GM18861 (cell line): ENCODE measurements around the gene RGS3.

Source experiments
- ATAC-seq: cut with Tn5 transposase; IDR thresholded peaks from one replicate; pipeline ENCODE4 v1.9.1; 2021; ENCODE audit not compliant: unreplicated experiment

The RGS3 gene

DNA sequence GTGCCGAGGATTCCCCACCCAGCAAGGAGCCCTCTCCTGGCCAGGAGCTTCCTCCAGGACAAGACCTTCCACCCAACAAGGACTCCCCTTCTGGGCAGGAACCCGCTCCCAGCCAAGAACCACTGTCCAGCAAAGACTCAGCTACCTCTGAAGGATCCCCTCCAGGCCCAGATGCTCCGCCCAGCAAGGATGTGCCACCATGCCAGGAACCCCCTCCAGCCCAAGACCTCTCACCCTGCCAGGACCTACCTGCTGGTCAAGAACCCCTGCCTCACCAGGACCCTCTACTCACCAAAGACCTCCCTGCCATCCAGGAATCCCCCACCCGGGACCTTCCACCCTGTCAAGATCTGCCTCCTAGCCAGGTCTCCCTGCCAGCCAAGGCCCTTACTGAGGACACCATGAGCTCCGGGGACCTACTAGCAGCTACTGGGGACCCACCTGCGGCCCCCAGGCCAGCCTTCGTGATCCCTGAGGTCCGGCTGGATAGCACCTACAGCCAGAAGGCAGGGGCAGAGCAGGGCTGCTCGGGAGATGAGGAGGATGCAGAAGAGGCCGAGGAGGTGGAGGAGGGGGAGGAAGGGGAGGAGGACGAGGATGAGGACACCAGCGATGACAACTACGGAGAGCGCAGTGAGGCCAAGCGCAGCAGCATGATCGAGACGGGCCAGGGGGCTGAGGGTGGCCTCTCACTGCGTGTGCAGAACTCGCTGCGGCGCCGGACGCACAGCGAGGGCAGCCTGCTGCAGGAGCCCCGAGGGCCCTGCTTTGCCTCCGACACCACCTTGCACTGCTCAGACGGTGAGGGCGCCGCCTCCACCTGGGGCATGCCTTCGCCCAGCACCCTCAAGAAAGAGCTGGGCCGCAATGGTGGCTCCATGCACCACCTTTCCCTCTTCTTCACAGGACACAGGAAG is 120.2 kb downstream of the RGS3 start:
- ATAC-seq, result no peak

DNA sequence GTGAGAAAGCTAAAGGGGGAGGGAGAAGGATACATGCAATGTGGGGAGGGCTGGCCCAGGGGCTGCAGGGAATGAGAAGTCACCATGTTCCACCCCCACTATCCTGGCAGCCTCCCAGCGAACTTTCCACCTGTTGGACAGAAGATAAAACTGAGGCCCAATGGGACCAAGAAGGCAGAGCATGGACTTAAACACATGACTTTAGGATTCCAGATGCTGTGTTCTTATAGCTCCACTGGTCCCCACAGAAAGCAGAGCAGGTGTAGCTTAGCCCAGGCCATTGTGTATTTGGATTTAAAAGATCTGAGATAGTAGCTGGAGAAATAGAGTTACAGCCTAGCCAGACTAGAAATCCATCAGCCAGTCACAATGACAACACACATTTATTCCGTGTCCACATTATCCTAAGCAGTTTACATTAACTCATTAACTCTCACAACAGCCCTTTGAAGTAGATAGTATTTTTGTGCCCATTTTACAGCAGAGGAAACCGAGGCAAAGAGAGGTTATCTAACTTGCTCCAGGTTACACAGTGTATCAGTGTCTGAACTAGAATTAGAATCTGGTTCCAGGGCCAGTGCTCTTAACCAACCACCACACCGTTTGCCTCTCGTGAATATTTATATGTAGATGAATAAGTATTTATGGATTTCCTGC is 121.0 kb downstream of the RGS3 start:
- ATAC-seq, result no peak

DNA sequence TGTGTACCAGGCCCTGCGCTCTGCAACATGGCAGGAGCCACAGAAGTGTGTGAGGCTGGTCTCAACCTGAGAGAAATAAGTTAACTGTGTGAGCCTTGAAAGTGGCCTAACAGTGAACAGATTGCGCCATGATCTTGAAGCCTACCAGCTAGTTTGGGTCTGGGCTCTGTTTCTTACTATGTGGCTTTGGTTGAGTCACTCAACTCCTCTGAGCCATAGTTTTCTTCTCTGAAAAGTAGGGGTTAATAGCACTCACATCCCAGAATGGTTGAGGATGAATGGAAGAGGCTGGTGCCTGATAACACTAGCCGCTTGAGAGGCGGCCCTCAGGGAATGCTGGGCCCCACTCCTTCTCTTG is 121.5 kb downstream of the RGS3 start:
- no peak for ATAC-seq

DNA sequence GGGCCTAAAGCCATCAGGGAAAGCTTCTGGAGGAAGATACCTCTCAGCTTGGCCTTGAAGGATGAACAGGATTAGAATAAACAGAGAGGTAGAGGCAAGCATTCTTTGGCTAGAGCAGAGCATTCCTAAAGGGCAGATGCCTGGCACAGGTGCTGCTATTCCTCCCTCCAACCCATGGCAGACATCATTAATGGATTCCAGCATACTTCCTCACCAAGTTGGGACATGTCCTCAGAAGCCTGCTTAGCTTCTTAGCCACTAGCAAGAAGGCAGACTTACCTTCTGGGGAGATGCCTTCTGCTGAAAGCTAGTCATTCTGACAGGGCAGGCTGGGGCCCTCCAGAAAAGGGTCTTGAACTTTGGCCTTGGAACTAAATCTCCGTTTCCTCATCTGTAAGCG is 122.0 kb downstream of the RGS3 start:
- ATAC-seq, result no peak

DNA sequence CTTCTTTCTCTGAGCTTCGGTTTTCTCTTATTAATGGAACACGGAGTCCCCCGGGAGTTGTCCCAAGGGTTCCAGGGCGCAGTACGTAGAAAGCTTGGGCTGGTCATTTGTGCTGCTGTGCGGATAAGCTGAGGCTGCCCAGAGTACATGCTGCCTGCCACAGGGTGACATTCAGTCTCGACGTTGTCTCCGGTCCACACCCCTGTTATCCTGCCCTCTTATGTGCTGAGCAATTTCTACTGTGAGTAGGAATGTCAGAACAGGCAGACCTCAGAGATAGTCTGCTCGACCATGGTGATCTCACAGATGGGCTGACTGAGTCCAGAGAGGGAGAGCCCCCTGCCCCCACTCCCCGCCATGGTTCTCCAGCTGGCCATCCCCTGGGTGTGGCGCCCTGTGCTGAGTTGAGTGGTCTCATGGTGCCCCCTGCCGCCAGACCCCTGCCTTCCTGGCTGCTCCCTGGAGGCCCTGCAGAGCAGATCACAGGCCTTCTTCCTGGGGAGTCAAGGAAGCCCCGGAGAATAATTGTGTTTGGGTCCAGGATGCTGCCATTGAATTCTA is 124.0 kb downstream of the RGS3 start:
- no peak for ATAC-seq

DNA sequence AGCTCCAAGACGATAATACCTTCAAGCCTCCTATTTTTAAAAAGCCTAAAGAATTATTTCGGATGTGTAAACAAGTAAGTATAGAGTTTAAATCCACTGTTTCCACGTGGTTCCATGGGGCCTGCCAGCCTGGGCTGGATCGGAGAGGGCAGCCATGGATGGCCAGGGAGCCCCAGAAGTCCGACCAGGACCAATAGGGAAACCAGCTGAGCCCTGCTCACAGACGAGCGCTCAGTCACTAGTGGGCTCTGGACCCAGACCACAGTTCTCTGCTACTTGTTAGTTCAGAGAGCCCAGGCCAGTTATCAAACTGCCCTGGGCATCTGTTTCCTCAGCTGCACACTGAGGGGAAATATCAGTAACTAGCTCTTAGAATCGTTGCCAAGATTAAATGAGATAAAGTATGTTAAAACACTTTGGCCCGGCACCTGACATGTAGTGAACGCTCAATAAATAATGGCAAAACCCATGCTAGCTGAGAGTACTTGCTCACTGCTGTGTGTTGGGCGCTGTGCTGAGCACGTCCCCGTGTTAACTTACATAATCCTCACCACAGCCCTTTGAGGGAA is 124.8 kb downstream of the RGS3 start:
- no peak for ATAC-seq

DNA sequence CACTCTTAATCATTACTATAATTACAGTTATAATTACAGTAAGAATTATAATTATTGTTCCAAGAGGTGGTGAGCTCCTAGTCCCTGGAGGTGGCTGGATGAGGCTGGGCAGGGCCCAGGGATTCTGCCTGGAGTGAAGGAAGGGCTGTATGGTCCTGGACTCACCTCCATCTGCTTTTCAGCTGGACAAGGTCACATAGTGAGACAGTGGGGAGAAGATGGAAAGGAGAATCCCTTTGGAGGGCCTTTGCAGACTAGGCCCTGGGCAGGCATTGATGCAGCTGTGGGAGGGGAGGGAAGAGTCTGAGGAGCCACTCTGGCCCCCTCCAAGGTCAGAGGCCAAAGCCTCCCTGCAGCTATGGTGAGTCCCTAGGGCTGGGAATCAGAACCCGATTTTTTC is 125.4 kb downstream of the RGS3 start:
- ATAC-seq, result no peak

DNA sequence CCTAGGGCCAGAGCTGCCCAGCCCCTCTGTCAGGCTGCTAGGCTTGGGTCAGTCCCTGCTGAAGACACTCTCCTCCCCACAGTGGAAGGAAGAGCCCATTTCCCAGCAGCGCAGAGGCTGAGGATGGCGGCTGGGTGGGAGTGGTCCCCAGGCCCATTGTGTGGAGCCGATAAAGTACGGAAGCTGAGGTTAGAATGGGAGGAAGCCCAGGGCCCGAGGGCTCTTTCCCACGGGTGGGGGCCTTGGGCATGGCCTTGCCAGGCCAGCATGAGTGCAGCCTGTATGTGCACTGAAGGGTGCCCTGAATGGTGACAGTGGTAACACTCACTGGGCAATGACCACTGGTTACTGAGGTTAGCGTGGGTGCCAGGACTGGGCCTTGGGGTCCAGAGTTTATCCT is 125.9 kb downstream of the RGS3 start:
- no peak for ATAC-seq

DNA sequence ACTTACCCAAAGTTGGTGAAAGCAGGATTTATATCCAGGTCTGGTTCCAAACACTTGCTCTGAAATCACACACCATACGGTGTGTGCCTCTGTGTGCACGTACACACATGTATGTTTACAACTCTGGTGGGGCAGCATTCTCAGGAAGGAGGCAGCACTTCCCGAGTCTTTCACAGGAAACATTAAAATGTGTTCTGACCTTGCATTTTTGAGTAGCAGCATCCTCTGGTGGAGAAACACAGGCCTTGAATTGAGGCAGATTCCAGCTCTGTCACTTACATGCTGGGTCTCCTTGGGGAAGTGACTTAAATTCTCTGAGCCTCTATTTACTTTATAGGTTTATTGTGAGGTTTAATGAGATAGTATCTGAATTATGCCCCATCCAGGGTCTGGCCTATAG is 126.4 kb downstream of the RGS3 start:
- ATAC-seq, result no peak

DNA sequence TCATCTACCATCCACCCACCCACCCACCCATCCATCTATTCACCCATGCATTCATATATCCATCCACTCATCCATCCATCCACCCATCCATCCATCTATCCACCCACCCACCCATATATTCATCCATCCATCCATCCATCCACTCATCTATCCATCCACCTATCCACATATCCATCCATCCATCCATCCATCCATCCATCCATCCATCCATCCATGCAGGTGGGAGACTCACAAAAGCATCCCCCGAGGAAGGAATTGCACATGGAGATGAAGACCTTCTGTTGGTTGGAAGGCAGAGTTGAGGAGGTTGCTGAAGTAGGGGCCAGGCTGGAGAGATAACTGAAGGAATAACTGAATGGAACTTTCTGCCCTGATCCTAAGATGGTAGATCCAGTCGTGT is 126.9 kb downstream of the RGS3 start:
- no peak for ATAC-seq

DNA sequence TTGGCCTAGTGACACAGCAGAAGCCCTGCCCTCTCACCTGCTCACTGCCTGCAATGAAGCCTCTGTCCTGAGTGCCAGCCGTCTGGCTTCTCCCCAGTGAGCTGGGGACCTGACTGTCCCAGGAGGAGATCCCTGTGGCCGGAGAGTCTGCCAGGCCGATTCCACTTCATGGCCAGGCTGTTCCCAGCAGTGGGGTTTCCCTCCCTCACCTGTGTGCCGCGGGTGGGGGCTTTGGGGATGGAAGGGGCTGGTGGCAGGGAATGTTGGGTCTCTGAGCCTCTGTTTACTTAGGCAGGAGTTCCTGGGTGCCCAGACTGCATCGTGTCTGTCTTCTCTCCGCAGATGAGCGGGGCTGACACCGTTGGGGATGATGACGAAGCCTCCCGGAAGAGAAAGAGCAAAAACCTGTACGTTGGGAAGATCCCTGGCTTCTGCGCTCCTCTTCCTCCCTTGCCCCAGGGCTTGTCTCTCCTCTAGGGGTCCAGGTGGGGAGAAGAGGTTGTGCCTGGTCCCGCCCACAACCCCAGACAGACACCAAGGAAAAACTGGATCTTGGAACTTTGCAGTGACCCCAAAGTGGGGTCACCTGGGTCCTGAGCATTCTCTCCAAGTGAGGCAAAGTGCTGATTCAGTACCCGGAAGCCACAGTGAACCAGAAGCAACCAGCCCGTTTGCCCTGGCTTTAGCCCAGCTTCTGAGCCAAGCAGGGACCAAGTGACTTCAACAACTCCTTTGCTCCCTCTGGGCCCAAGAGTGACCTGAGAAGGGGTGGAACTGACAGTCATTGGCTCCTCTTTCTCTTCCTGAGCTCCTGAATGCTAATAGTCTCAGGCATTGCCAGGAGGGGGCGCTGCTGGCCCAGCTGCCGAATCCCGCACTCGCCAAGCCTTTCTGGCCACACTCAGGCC is 127.7 kb downstream of the RGS3 start:
- peak; percentile 47 for ATAC-seq

DNA sequence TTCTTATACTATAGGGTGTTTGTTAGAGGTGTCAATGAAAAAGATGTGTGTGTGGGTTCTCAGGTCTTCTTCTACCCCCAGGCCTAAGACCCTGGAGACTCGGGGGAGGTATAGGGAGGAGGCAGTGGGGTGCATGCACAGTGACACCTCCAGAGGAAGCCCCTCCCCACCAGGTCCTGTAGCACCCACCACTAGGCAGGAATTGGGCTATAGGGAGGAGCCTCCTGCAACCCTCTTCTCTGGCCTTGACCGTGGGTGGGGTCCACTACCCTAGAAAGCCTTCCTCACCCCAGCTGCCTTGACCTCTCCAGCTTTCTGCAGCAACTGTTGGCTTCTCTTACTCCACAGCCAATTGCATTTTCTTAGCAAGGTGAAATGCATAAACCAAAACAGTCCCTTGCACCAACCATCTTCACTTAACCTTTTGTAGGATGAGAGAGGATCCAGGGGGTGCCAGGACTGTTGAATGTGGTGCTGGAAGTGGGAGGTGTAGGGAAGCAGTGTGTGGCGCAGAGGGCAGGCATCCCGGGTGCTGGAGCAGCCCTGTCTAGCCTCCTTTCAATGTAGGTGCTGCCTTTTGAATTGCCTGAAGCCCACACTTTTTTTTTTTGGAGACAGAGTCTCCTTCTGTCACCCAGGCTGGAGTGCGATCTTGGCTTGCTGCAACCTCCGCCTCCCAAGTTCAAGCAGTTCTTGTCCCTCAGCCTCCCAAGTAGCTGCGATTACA is 128.5 kb downstream of the RGS3 start:
- ATAC-seq, result no peak

DNA sequence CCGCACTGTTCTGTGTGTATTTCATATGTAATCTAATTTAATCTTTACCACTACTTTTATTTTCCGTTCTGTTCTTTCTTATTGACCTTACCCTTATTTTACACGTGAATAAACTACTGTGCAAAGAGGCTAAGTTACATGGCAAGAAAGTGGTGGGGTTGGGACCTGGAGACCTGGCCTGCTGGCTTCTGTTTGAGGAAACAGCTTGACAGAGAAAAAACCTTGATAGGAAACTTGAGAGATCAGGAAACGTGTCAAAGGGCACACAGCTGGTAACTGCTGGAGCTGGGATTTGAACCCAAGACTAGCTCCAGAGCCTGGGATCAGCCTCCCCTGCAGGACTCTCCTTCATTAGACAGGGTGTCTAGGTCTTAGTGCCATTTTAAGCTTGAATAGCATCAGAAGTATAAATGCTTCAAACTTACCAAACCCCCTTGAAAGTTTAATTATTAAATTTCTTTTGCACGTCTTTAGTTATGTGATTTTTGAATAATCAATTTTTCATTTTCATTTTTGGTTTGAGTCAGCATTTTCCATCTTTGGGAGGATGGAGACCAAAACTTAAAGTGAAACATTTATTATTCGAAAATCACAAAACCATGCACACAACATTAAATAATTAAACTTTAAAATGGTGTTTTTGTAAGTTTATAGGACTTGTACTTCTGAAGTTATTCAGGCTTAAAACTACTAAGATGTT is 129.5 kb downstream of the RGS3 start:
- ATAC-seq, result peak; percentile 18

DNA sequence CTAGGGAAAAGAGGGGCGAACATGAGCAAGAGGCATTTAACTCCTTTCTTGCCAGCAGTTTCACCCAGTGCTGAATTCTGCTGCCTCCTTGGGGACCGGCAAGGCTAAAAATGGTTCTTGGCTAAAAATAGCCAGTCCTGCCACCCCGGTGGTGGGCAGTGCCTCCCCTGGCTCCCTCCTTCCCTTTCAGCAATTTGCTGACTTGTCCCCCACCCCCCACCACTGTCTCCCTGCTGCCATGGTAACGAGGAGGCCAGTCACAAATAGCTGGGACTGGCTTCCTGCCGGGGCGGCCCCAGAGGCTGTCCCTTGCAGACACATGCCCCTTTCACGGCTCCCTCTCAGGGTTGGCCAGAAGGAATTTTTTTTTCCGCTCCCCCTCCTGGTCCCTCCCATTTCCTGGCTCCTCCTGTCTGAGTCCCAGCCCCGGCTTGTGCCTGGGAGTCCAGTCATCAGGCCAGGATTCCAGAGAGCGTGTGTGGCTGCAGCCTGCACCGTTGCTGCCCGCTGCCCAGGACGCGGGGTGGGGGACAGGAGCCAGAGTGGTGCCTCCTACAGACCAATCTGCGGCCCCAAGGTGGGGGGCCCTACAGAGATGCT is 130.3 kb downstream of the RGS3 start:
- peak; percentile 63 for ATAC-seq

DNA sequence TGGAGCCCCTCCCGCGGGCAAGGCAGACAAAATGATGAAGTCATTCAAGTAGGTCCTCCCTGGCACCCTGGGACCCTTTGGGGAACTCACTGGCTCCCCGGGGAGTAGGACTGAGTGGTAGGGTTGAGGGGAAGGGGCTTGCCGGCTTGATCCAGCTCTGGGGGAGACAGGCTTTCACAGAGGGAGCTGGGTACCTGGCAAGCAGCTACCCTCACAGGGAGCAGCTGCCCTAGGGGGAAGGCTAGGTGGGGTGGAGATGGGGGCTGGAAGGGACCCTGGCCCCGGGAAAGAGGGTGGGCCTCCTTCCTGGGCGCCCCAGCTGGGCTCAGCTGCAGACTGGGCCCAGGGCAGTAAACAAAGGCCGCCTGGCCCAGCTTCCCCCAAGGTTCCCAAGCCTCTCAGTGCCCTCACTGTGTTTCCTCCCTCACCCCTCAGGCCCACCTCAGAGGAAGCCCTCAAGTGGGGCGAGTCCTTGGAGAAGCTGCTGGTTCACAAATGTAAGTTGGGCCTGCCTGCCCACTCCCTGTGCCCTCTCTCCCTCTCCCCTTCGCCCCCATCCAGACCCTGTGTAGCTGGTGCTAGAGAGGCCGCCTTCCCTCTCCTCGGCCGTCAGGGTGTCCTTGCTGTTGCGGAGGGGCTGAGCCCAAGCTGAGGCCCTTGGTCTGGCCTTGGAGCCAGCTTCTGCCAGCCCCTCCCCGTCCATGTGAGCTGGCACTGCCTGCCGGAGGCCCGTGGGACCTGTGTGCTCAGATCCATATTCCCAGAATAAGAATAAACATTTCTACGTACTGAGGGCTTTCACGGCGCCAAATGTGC is 131.2 kb downstream of the RGS3 start:
- ATAC-seq, result no peak

DNA sequence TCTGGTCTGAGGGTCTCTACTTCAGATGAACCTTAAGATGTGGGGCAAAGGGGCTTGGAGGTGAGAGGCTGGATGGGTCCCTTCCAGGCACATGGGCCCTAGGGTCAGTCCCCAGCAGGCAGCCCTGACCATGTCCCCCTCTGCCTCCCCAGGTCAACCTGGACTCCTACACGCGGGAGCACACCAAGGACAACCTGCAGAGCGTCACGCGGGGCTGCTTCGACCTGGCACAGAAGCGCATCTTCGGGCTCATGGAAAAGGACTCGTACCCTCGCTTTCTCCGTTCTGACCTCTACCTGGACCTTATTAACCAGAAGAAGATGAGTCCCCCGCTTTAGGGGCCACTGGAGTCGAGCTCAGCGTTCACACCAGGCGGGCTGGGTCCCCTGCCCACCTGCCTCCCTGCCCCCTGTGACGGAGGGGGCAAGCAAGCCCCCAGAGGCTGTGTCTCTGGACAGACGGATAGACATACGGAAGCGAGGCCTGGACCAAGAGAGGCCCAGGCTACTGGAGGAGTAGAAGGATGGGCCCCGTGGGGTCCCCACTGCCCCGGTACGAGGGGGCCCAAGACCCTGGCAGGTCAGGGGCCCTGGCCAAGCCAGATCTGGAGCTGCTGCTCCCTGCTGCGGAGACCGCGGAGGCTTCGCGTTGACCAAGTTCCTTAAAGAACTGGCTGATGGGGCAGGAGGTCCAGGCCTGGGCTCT is 133.2 kb downstream of the RGS3 start:
- no peak for ATAC-seq

DNA sequence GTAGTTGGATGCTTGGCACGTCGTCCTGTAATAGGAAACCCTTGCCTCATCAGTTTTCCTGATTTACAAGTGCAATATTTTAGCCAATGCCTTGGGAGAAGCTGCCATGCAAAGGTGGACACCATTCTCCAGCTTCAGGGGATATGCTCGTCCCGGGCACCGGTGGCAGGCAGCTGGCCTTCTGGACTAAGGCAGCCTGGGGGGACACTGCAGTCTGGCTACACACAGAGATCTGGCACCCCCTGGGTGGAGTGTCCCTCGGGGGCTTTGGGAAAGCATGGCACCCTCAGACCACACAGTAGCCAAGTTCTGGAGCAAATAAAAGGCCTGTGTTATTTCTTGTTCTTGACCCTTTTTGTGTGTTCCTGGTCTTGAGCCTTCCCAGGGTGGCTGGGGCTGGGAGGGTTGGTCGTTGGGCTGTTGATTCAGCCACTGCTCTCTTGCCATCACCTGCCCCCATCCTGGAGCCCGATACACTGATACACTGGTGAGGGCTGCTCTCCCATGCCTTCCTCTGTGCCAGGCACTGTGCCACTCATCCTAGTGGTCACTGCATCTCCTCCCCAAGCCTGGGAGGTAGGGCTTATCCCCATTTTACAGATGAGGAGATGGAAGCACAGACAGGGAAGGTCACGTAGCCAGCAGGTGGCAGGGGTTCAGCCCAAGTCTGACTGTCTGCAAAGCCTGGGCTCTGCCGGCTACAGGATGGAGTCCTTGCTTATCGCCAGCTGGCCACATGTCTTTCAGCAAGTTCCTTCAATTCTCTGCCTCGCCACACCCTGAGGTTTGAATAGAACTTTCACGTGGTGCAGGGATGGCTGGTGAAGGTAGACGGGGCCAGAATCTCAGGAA is 134.1 kb downstream of the RGS3 start:
- ATAC-seq, result no peak
